Tibial artery (tissue), 4 donors: ENCODE results near the gene CDK5RAP2.

Source experiments
- DNase-seq, 2 donors: peaks; one replicate each; pipeline ENCODE4 v3.0.0-alpha.2; 2019
- H3K27ac ChIP-seq, 2 donors: fragments of 200-600 bp; sonication (generic) in 1 of 2; 1 replicate in 1 of 2; 2 replicates in 1 of 2; pipeline ENCODE4 v1.5.1; 2018 to 2019; ENCODE audit warnings: mild to moderate bottlenecking in 1 of 2
- H3K27me3 ChIP-seq, 2 donors: fragments of 200-600 bp; sonication (generic) in 1 of 2; one replicate each; pipeline versions ENCODE4 v1.5.1 to v1.6.0; 2016 to 2019
- H3K36me3 ChIP-seq, 3 donors: fragments of 200-600 bp; sonication (generic) in 2 of 3; one replicate each; pipeline ENCODE4 v1.5.1; 2016 to 2019; ENCODE audit warnings: mild to moderate bottlenecking in 2 of 3
- H3K4me1 ChIP-seq, 4 donors: fragments of 200-600 bp; sonication (generic) in 2 of 4; 1 replicate in 3 of 4; 2 replicates in 1 of 4; pipeline ENCODE4 v1.5.1; 2016 to 2019
- H3K4me3 ChIP-seq, 2 donors: fragments of 200-600 bp; sonication (generic) in 1 of 2; 1 replicate in 1 of 2; 2 replicates in 1 of 2; pipeline ENCODE4 v1.5.1; 2018 to 2019; ENCODE audit warnings: mild to moderate bottlenecking in 2 of 2
- H3K9me3 ChIP-seq, 3 donors: fragments of 200-600 bp; sonication (generic) in 1 of 3; one replicate each; pipeline ENCODE4 v1.5.1; 2016 to 2019
- CTCF ChIP-seq, 2 experiments: fragments of 200-600 bp in 1 of 2; fragments of 450-650 bp in 1 of 2; IDR thresholded peaks; one replicate each; pipeline ENCODE4 v1.5.1; 2017 to 2019; ENCODE audit warnings: antibody characterized with exemption in 2 of 2, mild to moderate bottlenecking in 1 of 2, moderate library complexity in 1 of 2
- intact Hi-C: fragments of 100-400 bp; cut with DNase I; formaldehyde crosslinking; loops from one replicate; pipeline ENCODE4 v1.15.0; 2023; ENCODE audit warnings: low total_unique reads

Gene CDK5RAP2

GRCh38 chr9:120612218-120612617, 32.3 kb upstream of the CDK5RAP2 start:
- intact Hi-C loops, result no loop called here
- no peak overlapping the region for H3K4me3 ChIP-seq
- DNase-seq, result no peak

DNA sequence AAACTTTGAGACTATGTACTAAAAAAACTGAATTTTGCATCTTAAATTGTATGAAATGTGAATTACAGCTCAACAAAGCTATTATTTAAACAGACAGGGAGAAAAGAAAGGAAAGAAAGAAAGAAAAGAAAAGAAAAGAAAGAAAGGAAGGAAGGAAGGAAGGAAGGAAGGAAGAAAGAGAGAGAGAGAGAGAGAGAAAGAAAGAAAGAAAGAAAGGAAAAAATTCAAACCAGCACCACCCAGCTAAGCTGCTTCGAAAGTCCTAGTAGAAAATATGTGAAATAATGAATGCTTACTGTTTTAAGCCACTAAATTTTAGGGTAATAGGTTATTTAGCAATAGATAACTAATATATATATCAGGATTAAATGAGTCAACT, 31.7 kb upstream of the CDK5RAP2 start:
- Histone ChIP-seq H3K36me3 (peaks cover 9 to 21% (median 16%) of the 10 kb centered on the region in 3 donors), H3K27ac (no peak overlapping the region), H3K9me3 (no peaks in the 10 kb centered on the region), H3K4me1 (no peaks in the 10 kb centered on the region), H3K27me3 (no peaks in the 10 kb centered on the region), H3K4me3 (no peak overlapping the region)
- TF ChIP-seq CTCF (IDR thresholded peaks at IDR 0.05), result no peak
- DNase-seq, result no peak
- intact Hi-C loops, result no loop called here

More at GRCh38 chr9:120612218-120612617, 32.3 kb upstream of the CDK5RAP2 start:
- Histone ChIP-seq H3K4me1 (no peaks in the 10 kb centered on the region), H3K27ac (no peak overlapping the region), H3K27me3 (no peaks in the 10 kb centered on the region), H3K9me3 (no peaks in the 10 kb centered on the region), H3K36me3 (peaks cover 9 to 16% (median 11%) of the 10 kb centered on the region in 3 donors)
- no peak for TF ChIP-seq CTCF (IDR thresholded peaks at IDR 0.05)

- Histone ChIP-seq H3K36me3 (peaks cover 13 to 27% (median 16%) of the 10 kb centered on the region in 3 donors), H3K4me3 (no peak overlapping the region), H3K9me3 (no peaks in the 10 kb centered on the region), H3K4me1 (no peaks in the 10 kb centered on the region), H3K27me3 (no peaks in the 10 kb centered on the region), H3K27ac (no peak overlapping the region)
- no peak for TF ChIP-seq CTCF (IDR thresholded peaks at IDR 0.05)
- no peak for DNase-seq
- intact Hi-C loops, result no loop called here
These were observed 31.2 kb upstream of the CDK5RAP2 start for GRCh38 chr9:120610975-120611689.

DNA sequence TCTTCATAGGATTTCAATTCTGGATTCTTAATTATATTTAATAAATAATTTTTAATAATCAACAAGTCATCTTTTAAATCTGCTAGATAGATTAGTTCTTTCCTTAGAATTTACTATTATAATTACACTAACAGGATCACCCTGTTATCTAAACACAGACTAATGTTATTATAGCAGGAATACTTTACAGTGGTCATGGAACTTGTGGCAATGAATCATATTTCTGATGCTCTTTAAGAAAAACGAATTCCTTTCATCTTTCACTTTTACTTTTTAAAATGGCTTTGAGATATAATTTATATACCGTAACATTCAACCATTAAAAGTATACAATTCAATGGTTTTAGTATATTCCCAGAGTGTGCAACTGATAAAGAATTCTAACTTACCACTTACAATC, 29.7 kb upstream of the CDK5RAP2 start:
- Histone ChIP-seq H3K9me3 (no peaks in the 10 kb centered on the region), H3K4me1 (no peaks in the 10 kb centered on the region), H3K27ac (no peak overlapping the region), H3K27me3 (no peaks in the 10 kb centered on the region), H3K36me3 (peaks cover 26 to 40% (median 29%) of the 10 kb centered on the region in 3 donors), H3K4me3 (no peak overlapping the region)
- DNase-seq, result no peak
- TF ChIP-seq CTCF (IDR thresholded peaks at IDR 0.05), result no peak
- intact Hi-C loops, result no loop called here

- no peak overlapping the region for H3K27ac ChIP-seq
- DNase-seq, result no peak
- H3K4me1 ChIP-seq, result no peaks in the 10 kb centered on the region
- no peak for TF ChIP-seq CTCF (IDR thresholded peaks at IDR 0.05)
- H3K27me3 ChIP-seq, result no peaks in the 10 kb centered on the region
- no peak overlapping the region for H3K4me3 ChIP-seq
- no peaks in the 10 kb centered on the region for H3K9me3 ChIP-seq
- intact Hi-C loops, result no loop called here
- H3K36me3 ChIP-seq, result peaks cover 29 to 45% (median 31%) of the 10 kb centered on the region in 3 donors
These were observed 28.5 kb upstream of the CDK5RAP2 start for GRCh38 chr9:120608421-120608820.
